Mammary microvascular endothelial cell (primary cell): ENCODE data around the gene TMED4. TPM values are rescaled to one million over a fixed set of nuclear protein-coding genes. Genes with fewer than 3 reads are reported as not detected.

Source experiments
- total RNA-seq: library from RNA; depleted of rRNA; stranded (reverse); fragments of >200 nt; gene quantifications from 2 replicates; pipeline ENCODE4 v1.2.3, GENCODE V29; 2015

TMED4 gene
- total RNA-seq, result 97.1 and 97.9 TPM in 2 replicates

DNA sequence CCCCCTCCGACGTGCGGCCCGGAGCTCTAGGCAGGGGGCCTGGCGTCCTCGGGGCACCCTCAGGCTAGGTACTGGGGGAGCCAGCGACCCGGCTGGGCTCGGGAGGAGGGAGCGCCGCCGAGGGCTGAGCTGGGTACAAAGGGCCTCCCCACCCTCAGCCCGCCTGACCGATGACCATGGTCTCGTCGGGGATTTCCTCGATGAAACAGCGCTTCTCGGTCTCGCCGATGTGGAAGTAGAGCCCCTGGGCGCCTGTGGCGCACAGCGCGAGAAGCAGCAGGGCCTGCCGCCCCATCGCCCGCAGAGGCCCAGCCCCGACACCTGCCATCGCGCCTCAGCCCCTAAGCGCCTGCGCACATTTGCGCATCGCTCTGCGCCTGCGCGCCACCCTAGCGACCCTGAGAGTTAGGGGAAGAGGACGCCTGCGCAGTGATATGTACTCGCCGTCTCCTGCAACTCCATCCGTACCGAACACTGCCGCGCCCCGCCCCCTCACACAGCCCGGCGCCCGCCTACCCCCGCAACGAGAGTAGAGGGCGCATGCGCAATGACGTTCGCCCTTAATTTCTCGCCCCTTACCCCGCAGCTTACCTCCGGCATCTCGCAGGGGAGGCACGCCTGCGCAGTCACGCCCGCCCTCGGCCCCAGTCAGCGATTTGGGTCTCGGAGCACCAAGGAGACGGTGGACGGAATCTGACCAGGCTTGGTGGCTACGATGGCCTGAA, at the start of gene TMED4:
TSS of gene TMED4 (minus strand) at position 353 of the 725 bp plus-strand sequence. CDS start at position 328, 25 bp downstream.

DNA sequence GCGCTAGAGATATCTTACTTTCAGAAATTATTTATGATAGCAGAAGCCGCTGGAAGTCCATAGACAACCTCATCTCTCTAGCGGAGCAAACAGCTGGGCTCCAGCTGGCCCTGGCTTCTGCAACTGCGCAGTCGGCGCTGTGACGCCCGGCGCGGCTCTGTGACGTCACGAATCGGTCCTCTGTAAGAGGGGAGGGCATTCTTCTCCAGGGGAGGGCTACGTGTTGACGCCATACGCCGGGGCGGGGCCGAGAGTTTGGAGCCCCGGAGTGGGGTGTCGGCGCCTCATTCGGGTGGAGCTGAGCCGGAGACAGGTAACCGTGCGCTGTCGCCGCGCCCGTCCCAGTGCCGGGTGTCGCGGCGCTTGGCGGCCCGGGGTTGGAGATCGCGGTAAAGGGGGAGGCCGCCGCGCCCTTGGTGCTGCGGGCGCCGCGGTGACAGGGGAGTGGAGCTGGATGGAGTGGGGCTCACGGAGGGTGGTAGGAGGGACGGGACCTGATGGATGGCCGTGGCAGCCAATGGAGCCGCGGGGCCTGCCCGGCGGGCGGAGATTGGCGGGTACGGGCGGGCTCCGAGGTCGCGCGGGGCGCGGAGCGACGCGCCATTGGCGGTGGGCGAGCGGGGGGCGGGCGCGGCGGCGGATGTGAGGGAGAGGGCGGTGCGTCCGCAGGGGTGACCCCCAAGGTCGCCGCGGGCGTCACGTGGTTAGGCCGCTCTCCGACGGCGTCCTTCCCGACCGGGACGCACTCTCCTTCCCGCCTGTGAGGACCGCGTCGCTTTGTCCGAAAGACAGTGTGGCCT, 24.5 kb upstream of the TMED4 start, which contains the start of gene OGDH:
TSS of gene OGDH (plus strand) at position 287 of the 800 bp plus-strand sequence. CDS start 17,717 bp downstream, outside the sequence.

GRCh38 chr7:44573464-44574286, 8.4 kb downstream of the TMED4 start, which contains the start of gene DDX56:
Gene DDX56 (minus strand): TSS chr7:44573908. CDS start chr7:44573895, 13 bp downstream.

GRCh38 chr7:44541028-44541869, 40.8 kb downstream of the TMED4 start, which contains the start of gene NPC1L1:
Gene NPC1L1 (minus strand): TSS chr7:44541330. CDS start chr7:44541259, 71 bp downstream.

Other genes with a start within 250 kb of the TMED4 start
- gene NUDCD3, start 91.6 kb downstream of the TMED4 start, total RNA-seq, result 60.5 and 62.0 TPM in 2 replicates
- not detected in 2 replicates for gene NPC1L1, start 40.9 kb downstream of the TMED4 start, total RNA-seq
- gene DDX56, start 8.3 kb downstream of the TMED4 start, total RNA-seq, result 74.0 and 77.9 TPM in 2 replicates
- gene OGDH, start 24.4 kb upstream of the TMED4 start, total RNA-seq, result 102 and 109 TPM in 2 replicates
- 14.9 and 21.5 TPM in 2 replicates for gene ZMIZ2, start 166.6 kb upstream of the TMED4 start, total RNA-seq
- gene PPIA, start 214.4 kb upstream of the TMED4 start, total RNA-seq, result 5,102 and 5,188 TPM in 2 replicates